HEK293 (cell line): ENCODE data around the gene AKT2.

Experiments used
- CTCF ChIP-seq: fragments of 450-650 bp; formaldehyde crosslinking; IDR thresholded peaks from 2 replicates; pipeline ENCODE4 v1.5.1; 2016; ENCODE audit warnings: missing biosample characterization, missing genetic modification characterization
- MEIS1 ChIP-seq: sonication (generic); formaldehyde crosslinking; IDR thresholded peaks from 2 replicates; pipeline ENCODE4 v1.8.1; 2022; ENCODE audit warnings: missing genetic modification reagents, mild to moderate bottlenecking, borderline replicate concordance
- MYNN ChIP-seq: fragments of 450-650 bp; formaldehyde crosslinking; IDR thresholded peaks from 2 replicates; pipeline ENCODE4 v1.5.1; 2016; ENCODE audit warnings: missing biosample characterization, missing genetic modification characterization, borderline replicate concordance
- SETDB1 ChIP-seq: IDR thresholded peaks from one replicate; pipeline ENCODE4 v1.6.1; 2017; ENCODE audit warnings: mild to moderate bottlenecking, low read length, moderate library complexity, mixed read lengths; ENCODE audit not compliant: insufficient read length
- ZBTB17 ChIP-seq: fragments of 450-650 bp; formaldehyde crosslinking; IDR thresholded peaks from 2 replicates; pipeline ENCODE4 v1.5.1; 2016; ENCODE audit warnings: missing biosample characterization, missing genetic modification characterization
- ZBTB21 ChIP-seq: fragments of 450-650 bp; formaldehyde crosslinking; IDR thresholded peaks from 2 replicates; pipeline ENCODE4 v1.5.1; 2017; ENCODE audit warnings: missing biosample characterization, missing genetic modification characterization
- ZIC2 ChIP-seq: fragments of 450-650 bp; formaldehyde crosslinking; IDR thresholded peaks from 2 replicates; pipeline ENCODE4 v1.5.1; 2016; ENCODE audit warnings: missing biosample characterization, missing genetic modification characterization
- ZNF223 ChIP-seq: fragments of 450-650 bp; formaldehyde crosslinking; IDR thresholded peaks from 2 replicates; pipeline ENCODE4 v1.5.1; 2016; ENCODE audit warnings: missing biosample characterization, missing genetic modification characterization
- ZNF311 ChIP-seq: fragments of 450-650 bp; formaldehyde crosslinking; IDR thresholded peaks from 2 replicates; pipeline ENCODE4 v1.5.1; 2017; ENCODE audit warnings: missing biosample characterization, missing genetic modification characterization, borderline replicate concordance
- ZNF571 ChIP-seq: fragments of 450-650 bp; formaldehyde crosslinking; IDR thresholded peaks from 2 replicates; pipeline ENCODE4 v1.5.0; 2017; ENCODE audit warnings: missing biosample characterization, missing genetic modification characterization
- ZNF639 ChIP-seq: fragments of 450-650 bp; formaldehyde crosslinking; IDR thresholded peaks from 2 replicates; pipeline ENCODE4 v1.5.1; 2016; ENCODE audit warnings: missing biosample characterization, missing genetic modification characterization

GRCh38 chr19:40280608-40281221 is 4.4 kb downstream of the AKT2 start:
- TF ChIP-seq ZIC2 (tag by site-specific recombination) (no peak), CTCF (no peak), ZBTB17 (tag by site-specific recombination) (no peak), ZBTB21 (tag by site-specific recombination) (no peak), ZNF571 (tag by site-specific recombination) (no peak), MEIS1 (no peak), ZNF311 (tag by site-specific recombination) (no peak), ZNF639 (tag by site-specific recombination) (no peak), SETDB1 (no peak), ZNF223 (tag by site-specific recombination) (no peak), MYNN (tag by site-specific recombination) (no peak)
